ENCODE measurements around the gene OPHN1.

DNA sequence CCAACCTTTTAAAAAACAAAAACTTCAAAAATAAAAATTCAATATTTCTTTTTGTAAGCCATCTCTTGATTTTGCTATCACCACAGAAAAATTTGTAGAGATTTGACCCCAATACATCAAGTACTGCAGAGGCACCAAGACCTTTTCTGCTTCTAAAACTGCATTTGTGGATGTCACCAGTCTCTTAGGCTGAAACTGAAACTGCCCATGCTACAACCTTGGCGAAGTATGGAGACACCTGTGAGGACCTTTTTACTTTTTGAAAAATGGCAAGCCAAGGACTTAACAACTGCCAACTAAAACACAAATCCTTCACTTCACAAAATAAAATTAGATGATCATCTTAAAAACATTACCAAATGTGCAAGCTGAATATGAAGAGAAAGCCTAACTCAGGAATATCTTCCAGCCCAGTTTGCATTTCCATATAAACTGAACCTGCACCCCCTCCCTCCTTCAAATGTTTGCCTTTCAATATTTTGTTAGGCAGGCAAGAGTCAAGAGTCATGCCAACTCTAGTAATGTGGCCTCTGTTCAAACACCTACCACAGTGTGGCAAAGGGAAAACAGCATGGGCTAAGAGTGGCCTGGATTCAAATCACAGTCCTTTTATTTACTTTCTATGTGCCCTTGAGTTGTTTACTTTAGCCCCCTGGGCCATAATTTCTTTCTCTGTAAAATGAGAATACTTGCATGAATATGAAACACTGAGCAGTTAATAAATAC lies 389.4 kb downstream of the OPHN1 start:
- TF ChIP-seq EZH2 (IDR thresholded peaks at IDR 0.05; ENCODE audit: low read depth, unreplicated experiment) (no peak), POLR2AphosphoS5 (IDR thresholded peaks at IDR 0.05; ENCODE audit: low read depth) (no peak), CREB1 (CRISPR knock-in tag; IDR thresholded peaks at IDR 0.05; ENCODE audit: low read depth) (no peak), EZH2phosphoT487 (IDR thresholded peaks at IDR 0.05; ENCODE audit: unreplicated experiment) (no peak)
- TF ChIP-seq, protein P1, sequence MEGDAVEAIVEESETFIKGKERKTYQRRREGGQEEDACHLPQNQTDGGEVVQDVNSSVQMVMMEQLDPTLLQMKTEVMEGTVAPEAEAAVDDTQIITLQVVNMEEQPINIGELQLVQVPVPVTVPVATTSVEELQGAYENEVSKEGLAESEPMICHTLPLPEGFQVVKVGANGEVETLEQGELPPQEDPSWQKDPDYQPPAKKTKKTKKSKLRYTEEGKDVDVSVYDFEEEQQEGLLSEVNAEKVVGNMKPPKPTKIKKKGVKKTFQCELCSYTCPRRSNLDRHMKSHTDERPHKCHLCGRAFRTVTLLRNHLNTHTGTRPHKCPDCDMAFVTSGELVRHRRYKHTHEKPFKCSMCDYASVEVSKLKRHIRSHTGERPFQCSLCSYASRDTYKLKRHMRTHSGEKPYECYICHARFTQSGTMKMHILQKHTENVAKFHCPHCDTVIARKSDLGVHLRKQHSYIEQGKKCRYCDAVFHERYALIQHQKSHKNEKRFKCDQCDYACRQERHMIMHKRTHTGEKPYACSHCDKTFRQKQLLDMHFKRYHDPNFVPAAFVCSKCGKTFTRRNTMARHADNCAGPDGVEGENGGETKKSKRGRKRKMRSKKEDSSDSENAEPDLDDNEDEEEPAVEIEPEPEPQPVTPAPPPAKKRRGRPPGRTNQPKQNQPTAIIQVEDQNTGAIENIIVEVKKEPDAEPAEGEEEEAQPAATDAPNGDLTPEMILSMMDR (conservative IDR thresholded peaks at IDR 0.05; ENCODE audit: low read depth in 2 of 2) = no peak
- TF ChIP-seq, protein P2, sequence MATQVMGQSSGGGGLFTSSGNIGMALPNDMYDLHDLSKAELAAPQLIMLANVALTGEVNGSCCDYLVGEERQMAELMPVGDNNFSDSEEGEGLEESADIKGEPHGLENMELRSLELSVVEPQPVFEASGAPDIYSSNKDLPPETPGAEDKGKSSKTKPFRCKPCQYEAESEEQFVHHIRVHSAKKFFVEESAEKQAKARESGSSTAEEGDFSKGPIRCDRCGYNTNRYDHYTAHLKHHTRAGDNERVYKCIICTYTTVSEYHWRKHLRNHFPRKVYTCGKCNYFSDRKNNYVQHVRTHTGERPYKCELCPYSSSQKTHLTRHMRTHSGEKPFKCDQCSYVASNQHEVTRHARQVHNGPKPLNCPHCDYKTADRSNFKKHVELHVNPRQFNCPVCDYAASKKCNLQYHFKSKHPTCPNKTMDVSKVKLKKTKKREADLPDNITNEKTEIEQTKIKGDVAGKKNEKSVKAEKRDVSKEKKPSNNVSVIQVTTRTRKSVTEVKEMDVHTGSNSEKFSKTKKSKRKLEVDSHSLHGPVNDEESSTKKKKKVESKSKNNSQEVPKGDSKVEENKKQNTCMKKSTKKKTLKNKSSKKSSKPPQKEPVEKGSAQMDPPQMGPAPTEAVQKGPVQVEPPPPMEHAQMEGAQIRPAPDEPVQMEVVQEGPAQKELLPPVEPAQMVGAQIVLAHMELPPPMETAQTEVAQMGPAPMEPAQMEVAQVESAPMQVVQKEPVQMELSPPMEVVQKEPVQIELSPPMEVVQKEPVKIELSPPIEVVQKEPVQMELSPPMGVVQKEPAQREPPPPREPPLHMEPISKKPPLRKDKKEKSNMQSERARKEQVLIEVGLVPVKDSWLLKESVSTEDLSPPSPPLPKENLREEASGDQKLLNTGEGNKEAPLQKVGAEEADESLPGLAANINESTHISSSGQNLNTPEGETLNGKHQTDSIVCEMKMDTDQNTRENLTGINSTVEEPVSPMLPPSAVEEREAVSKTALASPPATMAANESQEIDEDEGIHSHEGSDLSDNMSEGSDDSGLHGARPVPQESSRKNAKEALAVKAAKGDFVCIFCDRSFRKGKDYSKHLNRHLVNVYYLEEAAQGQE (IDR thresholded peaks at IDR 0.05; ENCODE audit: unreplicated experiment) = no peak
